Epithelial cell of prostate (primary cell): ENCODE results near the gene DNMBP.
"Not testable (repeated sequence)": the region's sequence is repeated elsewhere in the genome, so short reads cannot be mapped to it uniquely, and the experiment has no call there.

ENCODE experiments used
- DNase-seq: peaks from one replicate; pipeline ENCODE4 v3.0.0-alpha.2; 2011; ENCODE audit warnings: low read depth, low spot score
- H3K27ac ChIP-seq: fragments of 450-650 bp; 2 replicates; pipeline ENCODE4 v1.5.1; 2017; ENCODE audit warnings: mild to moderate bottlenecking

Gene DNMBP

DNA sequence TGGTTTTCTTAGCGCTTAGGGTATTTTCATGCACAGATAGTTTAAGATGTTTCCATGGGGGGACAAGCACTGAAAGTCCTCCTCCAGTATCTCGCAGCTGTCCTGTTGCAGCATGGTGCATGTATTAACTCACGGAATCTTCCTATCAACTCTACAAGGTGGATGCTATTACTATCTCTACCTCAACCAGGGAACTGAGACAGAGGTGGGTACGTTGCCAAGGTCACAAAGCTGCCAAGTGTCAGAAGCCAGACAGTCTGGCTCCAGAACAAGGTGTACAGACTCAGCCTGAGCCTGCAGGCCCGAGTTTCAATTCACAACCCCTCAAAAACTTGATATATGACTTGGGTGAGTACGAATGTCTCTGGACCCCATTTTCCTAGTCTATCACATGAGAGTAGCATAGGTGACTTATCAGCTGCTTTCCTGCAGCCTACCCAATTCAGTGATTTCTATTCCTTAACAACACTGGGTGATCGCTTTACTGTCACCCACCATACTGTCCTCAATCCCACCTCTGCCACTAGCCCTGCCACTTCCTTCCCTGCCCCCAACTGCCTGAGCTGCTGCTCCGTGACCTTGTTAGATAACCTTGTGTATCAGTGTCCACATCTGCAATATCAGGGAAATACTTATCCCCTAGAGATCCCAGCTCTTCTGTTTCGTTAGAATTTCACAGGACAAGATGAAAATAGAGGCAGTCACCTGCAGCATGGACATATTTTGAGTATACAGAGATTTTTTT is 135.2 kb downstream of the DNMBP start:
- DNase-seq, result no peak
- H3K27ac ChIP-seq, result no peak overlapping the region

GRCh38 chr10:99873846-99874245 is 135.9 kb downstream of the DNMBP start:
- no peak for DNase-seq
- H3K27ac ChIP-seq, result no peak overlapping the region

DNA sequence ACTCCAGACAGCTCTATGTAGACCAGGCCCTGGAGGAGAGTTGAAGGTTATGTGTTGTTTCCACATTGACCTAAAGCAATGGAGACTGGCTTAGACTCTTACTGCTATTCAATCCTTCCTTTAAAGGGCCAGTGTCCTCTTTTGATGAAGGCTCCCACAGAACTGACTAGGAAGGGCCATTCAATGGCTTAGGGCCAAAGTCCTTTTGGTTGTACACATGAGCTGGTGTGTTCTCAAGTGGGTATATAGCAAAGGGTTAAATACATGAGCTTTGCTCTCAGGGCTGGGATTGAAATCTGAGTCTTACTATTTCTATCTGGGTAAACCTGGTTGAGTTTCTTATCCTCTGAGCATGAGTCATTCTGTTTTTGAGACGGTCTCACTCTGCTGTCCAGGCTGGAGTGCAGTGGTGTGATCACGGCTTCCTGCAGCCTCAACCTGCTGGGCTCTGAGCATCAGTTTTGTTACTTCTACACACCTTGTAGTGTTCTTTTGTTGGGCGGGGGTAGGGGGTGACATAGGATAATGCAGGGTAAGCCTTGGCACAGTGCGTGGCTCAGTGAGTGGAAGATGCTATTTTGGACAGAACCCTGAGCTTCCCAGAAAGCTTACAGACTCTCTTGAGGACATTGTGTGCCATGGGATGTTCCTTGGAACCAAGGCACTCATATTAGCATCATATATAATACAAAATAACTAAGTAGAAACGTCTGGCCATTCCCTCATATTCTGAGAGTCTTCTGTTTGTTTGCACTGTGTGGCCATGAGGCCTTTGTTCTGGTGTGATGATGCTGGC is 137.2 kb downstream of the DNMBP start:
- DNase-seq, result no peak
- H3K27ac ChIP-seq, result no peak overlapping the region

DNA sequence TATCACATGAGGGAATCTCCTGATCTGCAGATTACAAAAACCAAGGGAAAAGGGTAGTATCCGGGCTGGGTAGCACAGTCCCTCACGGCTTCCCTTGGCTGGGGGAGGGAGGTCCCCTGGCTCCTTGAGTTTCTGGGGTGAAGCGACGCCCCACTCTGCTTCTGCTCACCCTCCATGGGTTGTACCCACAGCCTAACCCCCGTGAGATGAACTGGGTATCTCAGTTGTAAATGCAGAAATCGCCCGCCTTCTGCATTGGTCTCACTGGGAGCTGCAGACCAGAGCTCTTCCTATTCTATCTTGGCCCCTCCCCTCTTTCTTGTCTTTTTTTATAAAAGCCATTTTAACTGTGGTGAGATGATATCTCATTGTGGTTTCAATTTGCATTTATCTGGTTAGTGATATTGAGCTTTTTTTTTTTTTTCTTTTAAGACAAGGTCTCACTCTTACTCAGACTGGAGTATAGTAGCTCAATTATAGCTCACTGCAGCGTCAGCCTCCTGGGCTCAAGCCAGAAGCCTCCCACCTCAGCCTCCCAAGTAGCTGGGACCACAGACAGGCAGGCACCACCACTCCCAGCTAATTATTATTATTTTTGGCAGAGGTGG is 139.5 kb downstream of the DNMBP start:
- no peak for DNase-seq
- no peak overlapping the region for H3K27ac ChIP-seq

DNA sequence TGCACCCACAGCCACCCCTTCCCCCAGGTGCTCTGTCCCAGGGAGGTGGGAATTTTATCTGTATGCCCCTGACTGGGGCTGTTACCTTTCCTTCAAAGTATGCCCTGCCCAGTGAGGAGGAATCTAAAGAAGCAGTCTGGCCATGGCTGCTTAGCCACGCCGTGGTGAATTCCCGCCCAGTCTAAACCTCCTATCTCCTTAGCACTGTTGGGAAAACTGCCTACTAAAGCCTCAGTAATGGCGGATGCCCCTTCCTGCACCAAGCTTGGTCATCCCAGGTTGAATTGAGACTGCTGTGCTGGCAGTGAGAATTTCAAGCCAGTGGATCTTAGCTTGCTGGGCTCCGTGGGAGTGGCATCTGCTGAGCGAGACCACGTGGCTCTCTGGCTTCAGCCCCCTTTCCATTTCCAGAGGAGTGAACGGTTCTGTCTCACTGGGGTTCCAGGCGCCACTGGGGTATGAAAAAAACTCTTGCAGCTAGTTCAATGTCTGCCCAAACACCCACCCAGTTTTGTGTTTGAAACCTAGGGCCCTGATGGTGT is 140.1 kb downstream of the DNMBP start:
- H3K27ac ChIP-seq, result no peak overlapping the region
- no peak for DNase-seq

DNA sequence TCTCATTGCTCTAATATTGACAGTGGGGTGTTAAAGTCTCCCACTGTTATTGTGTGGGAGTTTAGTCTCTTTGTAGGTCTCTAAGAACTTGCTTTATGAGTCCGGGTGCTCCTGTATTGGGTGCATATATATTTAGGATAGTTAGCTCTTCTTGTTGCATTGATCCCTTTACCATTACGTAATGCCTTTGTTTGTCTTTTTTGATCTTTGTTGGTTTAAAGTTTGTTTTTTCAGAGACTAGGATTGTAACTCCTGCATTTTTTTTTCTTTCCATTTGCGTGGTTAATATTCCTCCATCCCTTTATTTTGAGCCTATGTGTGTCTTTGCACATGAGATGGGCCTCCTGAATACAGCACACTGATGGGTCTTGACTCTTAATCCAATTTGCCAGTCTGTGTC is 142.5 kb downstream of the DNMBP start:
- not testable (repeated sequence) for H3K27ac ChIP-seq

GRCh38 chr10:99863535-99864240 is 146.1 kb downstream of the DNMBP start:
- not testable (repeated sequence) for DNase-seq, H3K27ac ChIP-seq

More for the DNA sequence above, 142.5 kb downstream of the DNMBP start:
- DNase-seq, result not testable (repeated sequence)

GRCh38 chr10:99860466-99860865 is 149.3 kb downstream of the DNMBP start:
- DNase-seq, result no peak
- H3K27ac ChIP-seq, result no peak overlapping the region

- no peak for DNase-seq
- no peak overlapping the region for H3K27ac ChIP-seq
Measured at GRCh38 chr10:99859585-99859984, 150.2 kb downstream of the DNMBP start.

DNA sequence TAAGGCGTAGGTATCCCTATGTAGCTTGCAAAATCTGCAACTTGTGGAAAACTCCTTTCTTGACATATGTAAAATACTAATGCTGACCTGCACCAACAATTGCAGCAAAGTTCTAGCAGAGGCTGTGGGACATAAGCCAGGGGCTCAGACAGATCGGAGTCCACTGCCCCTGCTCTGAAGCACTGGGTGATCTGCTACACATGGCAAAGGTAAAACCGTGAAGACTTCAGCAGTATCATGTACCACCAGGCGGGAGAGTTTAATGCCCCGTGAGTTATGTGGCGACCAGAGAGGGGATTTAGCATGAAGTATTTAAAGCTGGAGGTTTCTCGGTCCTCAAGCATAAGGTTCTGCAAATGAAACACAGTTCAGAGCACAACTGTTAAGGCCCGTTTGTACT is 150.9 kb downstream of the DNMBP start:
- H3K27ac ChIP-seq, result no peak overlapping the region
- no peak for DNase-seq

DNA sequence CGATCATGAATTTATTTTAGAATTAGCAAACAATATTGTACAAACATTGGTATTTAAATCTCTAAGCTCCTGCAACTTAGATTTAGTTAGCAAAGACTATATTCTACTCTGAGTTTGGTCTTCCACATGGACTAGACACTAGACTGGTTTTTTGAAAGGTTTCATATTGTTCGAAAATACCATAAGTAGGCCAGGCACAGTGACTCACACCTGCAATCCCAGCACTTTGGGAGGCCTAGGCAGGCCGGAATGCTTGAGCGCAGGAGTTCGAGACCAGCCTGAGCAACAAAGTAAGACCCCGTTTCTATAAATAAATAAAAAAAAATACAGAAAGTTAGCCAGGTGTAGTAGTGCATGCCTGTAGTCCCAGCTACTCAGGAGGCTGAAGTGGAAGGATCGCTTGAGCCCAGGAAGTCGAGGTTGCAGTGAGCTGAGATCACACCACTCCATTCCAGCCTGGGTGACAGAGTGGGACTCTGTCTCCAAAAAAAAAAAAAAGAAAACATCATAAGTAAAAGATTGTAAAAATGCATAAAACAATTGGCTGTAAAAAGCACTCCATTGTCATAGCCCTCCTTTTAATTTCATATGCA is 154.2 kb downstream of the DNMBP start:
- no peak overlapping the region for H3K27ac ChIP-seq
- no peak for DNase-seq

GRCh38 chr10:99854860-99855259 is 154.9 kb downstream of the DNMBP start:
- no peak overlapping the region for H3K27ac ChIP-seq
- DNase-seq, result no peak

GRCh38 chr10:99853655-99854054 is 156.1 kb downstream of the DNMBP start:
- no peak for DNase-seq
- no peak overlapping the region for H3K27ac ChIP-seq

GRCh38 chr10:99852481-99853213 is 157.1 kb downstream of the DNMBP start:
- H3K27ac ChIP-seq, result no peak overlapping the region
- DNase-seq, result no peak

- no peak overlapping the region for H3K27ac ChIP-seq
- no peak for DNase-seq
Measured at GRCh38 chr10:99851825-99852224, 157.9 kb downstream of the DNMBP start.

- H3K27ac ChIP-seq, result no peak overlapping the region
- DNase-seq, result no peak
Measured at GRCh38 chr10:99850767-99851340, 158.9 kb downstream of the DNMBP start.

DNA sequence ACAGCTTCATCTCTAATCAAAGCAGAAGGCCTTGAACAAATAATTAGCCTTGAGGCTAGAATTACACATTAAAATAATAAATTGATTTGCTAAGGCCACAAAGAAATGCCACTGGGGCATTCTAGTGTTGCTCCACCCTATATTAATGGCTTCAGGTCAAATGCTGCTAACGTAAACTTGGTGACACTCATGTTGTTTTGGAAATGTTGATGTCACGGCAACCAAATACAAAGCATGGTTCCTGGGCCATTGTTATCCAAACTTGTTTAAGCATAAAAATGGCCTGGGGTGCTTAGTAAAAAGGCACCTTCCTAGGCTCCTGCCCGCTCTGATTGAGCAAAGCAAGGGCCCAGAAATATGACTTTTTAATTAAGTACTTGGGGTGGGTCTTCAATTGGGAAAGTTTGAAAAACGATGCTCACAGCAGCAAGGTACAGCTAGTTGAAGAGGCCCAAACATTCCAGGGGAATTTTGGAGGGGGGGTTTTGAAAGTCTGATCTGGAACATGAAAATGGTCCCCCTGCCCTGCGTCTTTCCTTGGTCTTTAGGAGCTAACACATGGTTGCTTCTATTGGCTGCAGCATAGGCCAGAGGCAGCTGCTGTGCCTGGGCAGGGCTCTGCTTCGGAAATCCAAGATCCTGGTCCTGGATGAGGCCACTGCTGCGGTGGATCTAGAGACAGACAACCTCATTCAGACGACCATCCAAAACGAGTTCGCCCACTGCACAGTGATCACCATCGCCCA is 159.6 kb downstream of the DNMBP start:
- no peak for DNase-seq
- H3K27ac ChIP-seq, result no peak overlapping the region

DNA sequence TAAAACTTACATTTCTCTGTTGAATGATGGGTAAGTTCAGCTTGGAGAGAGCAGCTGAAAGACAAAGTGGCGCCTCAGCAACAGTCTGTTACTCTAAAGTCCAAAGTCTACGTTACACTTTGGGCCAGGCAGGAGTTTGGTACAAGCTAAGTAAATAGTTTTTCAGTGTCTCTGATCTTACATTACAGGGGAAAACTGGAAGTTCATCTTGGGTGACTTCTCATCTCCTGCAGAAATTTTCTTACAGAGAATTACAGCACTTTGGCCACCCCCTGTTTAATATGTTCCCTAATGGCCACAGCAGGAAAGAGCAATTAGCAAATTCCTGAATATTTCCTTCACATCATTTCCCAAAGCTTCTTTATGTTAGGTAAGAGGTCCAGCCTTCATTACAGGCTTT is 160.2 kb downstream of the DNMBP start:
- no peak overlapping the region for H3K27ac ChIP-seq
- DNase-seq, result no peak
